ENCODE measurements around the gene TBATA.
A peak's percentile ranks its signal among the peaks of the same experiment; 100 is the strongest.

The TBATA gene

DNA sequence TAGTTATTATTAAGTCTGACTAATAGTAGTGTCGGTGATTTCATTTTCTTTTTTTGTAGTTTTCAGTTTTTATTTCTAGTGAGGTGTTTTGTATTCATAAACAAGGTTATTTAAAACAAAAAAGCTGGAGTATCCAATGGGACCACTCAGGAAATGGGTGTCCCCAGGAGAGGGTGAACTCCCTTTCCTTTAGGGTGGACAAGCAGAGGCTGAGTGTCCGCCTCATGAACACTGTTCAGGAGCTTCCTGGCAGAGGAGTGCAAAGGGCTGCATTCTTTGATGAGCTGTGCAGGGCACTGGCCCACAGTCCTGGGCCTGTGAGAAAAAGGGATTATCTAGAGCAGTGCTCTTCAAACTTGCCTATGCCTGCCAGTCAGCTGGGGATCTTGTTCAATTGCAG is 56.8 kb downstream of the TBATA start:
- H3K4ac ChIP-seq (ENCODE audit: low read depth, low read length): no peak overlapping the region
- no peaks in the 10 kb centered on the region for H3K4me1 ChIP-seq (ENCODE audit: control insufficient read depth in 1 of 2, insufficient read depth in 2 of 2, low read length in 2 of 2)
- H2BK5ac ChIP-seq (ENCODE audit: low read depth, low read length, poor library complexity): no peak overlapping the region
- no peak overlapping the region for H3K4me3 ChIP-seq (ENCODE audit: low read depth, low read length)
- no peak overlapping the region for H2AK5ac ChIP-seq (ENCODE audit: low read length)
- no peak overlapping the region for H3K9ac ChIP-seq (ENCODE audit: low read length)
- H3K9me3 ChIP-seq (ENCODE audit: insufficient read depth, low read depth, low read length): peaks cover 8% of the 10 kb centered on the region
- no peak overlapping the region for H4K91ac ChIP-seq (ENCODE audit: low read depth, low read length)
- no CpG with 5 or more reads among the region's 2 CpGs for WGBS (ENCODE audit: extremely low coverage, insufficient coverage, insufficient read length)
- H2AFZ ChIP-seq (ENCODE audit: insufficient read depth, low read length, poor library complexity): no peak overlapping the region
- H3K79me2 ChIP-seq (ENCODE audit: control insufficient read depth, insufficient read depth, low read length, poor library complexity): no peaks in the 10 kb centered on the region
- H3K36me3 ChIP-seq (ENCODE audit: control insufficient read depth in 1 of 2, insufficient read depth in 2 of 2, low read length in 2 of 2): no peaks in the 10 kb centered on the region
- H4K12ac ChIP-seq (ENCODE audit: low read depth, low read length): no peak overlapping the region
- H3K27ac ChIP-seq (ENCODE audit: low read depth, low read length): no peak overlapping the region
- no peak overlapping the region for H3K18ac ChIP-seq (ENCODE audit: low read length)
- H2BK12ac ChIP-seq (ENCODE audit: low read length): no peak overlapping the region
- H4K8ac ChIP-seq (ENCODE audit: low read depth, low read length): no peak overlapping the region
- DNase-seq: no peak
- no peak overlapping the region for H3K4me2 ChIP-seq (ENCODE audit: low read length)
- no peaks in the 10 kb centered on the region for H3K27me3 ChIP-seq (ENCODE audit: insufficient read depth, low read length)
- H3K23ac ChIP-seq (ENCODE audit: low read length): no peak overlapping the region
- no peaks in the 10 kb centered on the region for H3K79me1 ChIP-seq (ENCODE audit: low read length)
- H3K14ac ChIP-seq (ENCODE audit: low read length): no peak overlapping the region
- no peak overlapping the region for H2BK120ac ChIP-seq (ENCODE audit: insufficient read depth, low read length, poor library complexity)

- Histone ChIP-seq H4K12ac (ENCODE audit: low read depth, low read length) (no peak overlapping the region), H3K4me2 (ENCODE audit: low read length) (no peak overlapping the region), H2AK5ac (ENCODE audit: low read length) (no peak overlapping the region), H4K8ac (ENCODE audit: low read depth, low read length) (no peak overlapping the region), H3K4ac (ENCODE audit: low read depth, low read length) (no peak overlapping the region), H3K79me2 (ENCODE audit: control insufficient read depth, insufficient read depth, low read length, poor library complexity) (no peaks in the 10 kb centered on the region), H3K4me3 (ENCODE audit: low read depth, low read length) (no peak overlapping the region), H3K36me3 (ENCODE audit: control insufficient read depth in 1 of 2, insufficient read depth in 2 of 2, low read length in 2 of 2) (no peaks in the 10 kb centered on the region), H3K18ac (ENCODE audit: low read length) (no peak overlapping the region), H3K27me3 (ENCODE audit: insufficient read depth, low read length) (no peaks in the 10 kb centered on the region), H2BK5ac (ENCODE audit: low read depth, low read length, poor library complexity) (no peak overlapping the region), H2BK120ac (ENCODE audit: insufficient read depth, low read length, poor library complexity) (no peak overlapping the region), H2AFZ (ENCODE audit: insufficient read depth, low read length, poor library complexity) (no peak overlapping the region), H3K23ac (ENCODE audit: low read length) (no peak overlapping the region), H3K4me1 (ENCODE audit: control insufficient read depth in 1 of 2, insufficient read depth in 2 of 2, low read length in 2 of 2) (peaks cover 7% of the 10 kb centered on the region in 2 experiments), H2BK12ac (ENCODE audit: low read length) (no peak overlapping the region), H3K9me3 (ENCODE audit: insufficient read depth, low read depth, low read length) (peaks cover 8% of the 10 kb centered on the region), H3K27ac (ENCODE audit: low read depth, low read length) (no peak overlapping the region), H4K91ac (ENCODE audit: low read depth, low read length) (no peak overlapping the region), H3K14ac (ENCODE audit: low read length) (no peak overlapping the region), H3K9ac (ENCODE audit: low read length) (no peak overlapping the region), H3K79me1 (ENCODE audit: low read length) (no peaks in the 10 kb centered on the region)
- no CpG with 5 or more reads among the region's 10 CpGs for WGBS (ENCODE audit: extremely low coverage, insufficient coverage, insufficient read length)
- no peak for DNase-seq
These were observed 58.2 kb downstream of the TBATA start for GRCh38 chr10:70726909-70727495.

GRCh38 chr10:70723771-70724170 is 61.4 kb downstream of the TBATA start:
- Histone ChIP-seq H3K14ac (ENCODE audit: low read length) (no peak overlapping the region), H3K4me1 (ENCODE audit: control insufficient read depth in 1 of 2, insufficient read depth in 2 of 2, low read length in 2 of 2) (peaks cover 7% of the 10 kb centered on the region in 2 experiments), H3K27me3 (ENCODE audit: insufficient read depth, low read length) (no peaks in the 10 kb centered on the region), H2AFZ (ENCODE audit: insufficient read depth, low read length, poor library complexity) (no peak overlapping the region), H3K79me2 (ENCODE audit: control insufficient read depth, insufficient read depth, low read length, poor library complexity) (no peaks in the 10 kb centered on the region), H3K4me2 (ENCODE audit: low read length) (no peak overlapping the region), H2BK12ac (ENCODE audit: low read length) (no peak overlapping the region), H3K23ac (ENCODE audit: low read length) (no peak overlapping the region), H3K18ac (ENCODE audit: low read length) (no peak overlapping the region), H3K4ac (ENCODE audit: low read depth, low read length) (no peak overlapping the region), H3K27ac (ENCODE audit: low read depth, low read length) (no peak overlapping the region), H3K79me1 (ENCODE audit: low read length) (no peaks in the 10 kb centered on the region), H4K12ac (ENCODE audit: low read depth, low read length) (no peak overlapping the region), H4K91ac (ENCODE audit: low read depth, low read length) (no peak overlapping the region), H3K9ac (ENCODE audit: low read length) (no peak overlapping the region), H2AK5ac (ENCODE audit: low read length) (no peak overlapping the region), H2BK120ac (ENCODE audit: insufficient read depth, low read length, poor library complexity) (peak overlapping the region; percentile 4), H4K8ac (ENCODE audit: low read depth, low read length) (no peak overlapping the region), H3K4me3 (ENCODE audit: low read depth, low read length) (no peak overlapping the region), H3K36me3 (ENCODE audit: control insufficient read depth in 1 of 2, insufficient read depth in 2 of 2, low read length in 2 of 2) (no peaks in the 10 kb centered on the region), H3K9me3 (ENCODE audit: insufficient read depth, low read depth, low read length) (peaks cover 8% of the 10 kb centered on the region), H2BK5ac (ENCODE audit: low read depth, low read length, poor library complexity) (no peak overlapping the region)
- no CpG with 5 or more reads among the region's 3 CpGs for WGBS (ENCODE audit: extremely low coverage, insufficient coverage, insufficient read length)
- no peak for DNase-seq

- H3K4ac ChIP-seq (ENCODE audit: low read depth, low read length): no peak overlapping the region
- H3K27me3 ChIP-seq (ENCODE audit: insufficient read depth, low read length): no peaks in the 10 kb centered on the region
- no CpG with 5 or more reads among the region's 4 CpGs for WGBS (ENCODE audit: extremely low coverage, insufficient coverage, insufficient read length)
- no peak overlapping the region for H3K4me2 ChIP-seq (ENCODE audit: low read length)
- no peak overlapping the region for H3K14ac ChIP-seq (ENCODE audit: low read length)
- peaks cover 8% of the 10 kb centered on the region for H3K9me3 ChIP-seq (ENCODE audit: insufficient read depth, low read depth, low read length)
- H2BK12ac ChIP-seq (ENCODE audit: low read length): no peak overlapping the region
- no peak overlapping the region for H2AK5ac ChIP-seq (ENCODE audit: low read length)
- H3K79me1 ChIP-seq (ENCODE audit: low read length): no peaks in the 10 kb centered on the region
- no peak overlapping the region for H4K8ac ChIP-seq (ENCODE audit: low read depth, low read length)
- H2BK120ac ChIP-seq (ENCODE audit: insufficient read depth, low read length, poor library complexity): no peak overlapping the region
- no peak overlapping the region for H3K23ac ChIP-seq (ENCODE audit: low read length)
- H3K27ac ChIP-seq (ENCODE audit: low read depth, low read length): no peak overlapping the region
- H3K9ac ChIP-seq (ENCODE audit: low read length): no peak overlapping the region
- no peaks in the 10 kb centered on the region for H3K36me3 ChIP-seq (ENCODE audit: control insufficient read depth in 1 of 2, insufficient read depth in 2 of 2, low read length in 2 of 2)
- H3K4me1 ChIP-seq (ENCODE audit: control insufficient read depth in 1 of 2, insufficient read depth in 2 of 2, low read length in 2 of 2): peaks cover 7% of the 10 kb centered on the region in 2 experiments
- no peak overlapping the region for H4K91ac ChIP-seq (ENCODE audit: low read depth, low read length)
- DNase-seq: no peak
- no peak overlapping the region for H4K12ac ChIP-seq (ENCODE audit: low read depth, low read length)
- H3K18ac ChIP-seq (ENCODE audit: low read length): no peak overlapping the region
- no peak overlapping the region for H2BK5ac ChIP-seq (ENCODE audit: low read depth, low read length, poor library complexity)
- H3K79me2 ChIP-seq (ENCODE audit: control insufficient read depth, insufficient read depth, low read length, poor library complexity): no peaks in the 10 kb centered on the region
- H3K4me3 ChIP-seq (ENCODE audit: low read depth, low read length): no peak overlapping the region
- no peak overlapping the region for H2AFZ ChIP-seq (ENCODE audit: insufficient read depth, low read length, poor library complexity)
These were observed 62.3 kb downstream of the TBATA start for GRCh38 chr10:70722820-70723424.

Data from trophoblast cell (in vitro differentiated cells and primary cell).